DND-41 (cell line): Measurements from ENCODE around the gene PLBD1.

Experiments used
- ATAC-seq: fragments of 200-7000 bp; cut with Tn5 transposase; 3 replicates; pipeline ENCODE4 v1.9.1; 2021; ENCODE audit warnings: low read depth; ENCODE audit not compliant: insufficient read depth
- DNase-seq: peaks from one replicate; pipeline ENCODE4 v3.0.0-alpha.2; 2020
- H2AFZ ChIP-seq: 2 replicates; pipeline ENCODE4 v1.6.0; 2012; ENCODE audit warnings: low read depth, low read length
- H3K27ac ChIP-seq: 2 replicates; pipeline ENCODE4 v1.5.1; 2012; ENCODE audit warnings: low read length, inconsistent platforms
- H3K27me3 ChIP-seq: fragments of 200-600 bp; sonication (generic); 2 replicates; pipeline ENCODE4 v1.6.0; 2012; ENCODE audit warnings: low read length, mild to moderate bottlenecking, inconsistent platforms; ENCODE audit not compliant: insufficient read depth, poor library complexity
- H3K36me3 ChIP-seq: 2 replicates; pipeline ENCODE4 v1.5.1; 2012; ENCODE audit warnings: low read length, inconsistent platforms; ENCODE audit not compliant: insufficient read depth
- H3K4me1 ChIP-seq: 2 replicates; pipeline ENCODE4 v1.5.1; 2012; ENCODE audit warnings: mild to moderate bottlenecking, low read length; ENCODE audit not compliant: insufficient read depth
- H3K4me2 ChIP-seq: 2 replicates; pipeline ENCODE4 v1.6.0; 2012; ENCODE audit warnings: mild to moderate bottlenecking, moderate library complexity, low read length, inconsistent platforms; ENCODE audit not compliant: insufficient read depth
- H3K4me3 ChIP-seq, 2 experiments: fragments of 200-600 bp in 1 of 2; shearing (Covaris generic) in 1 of 2; 2 replicates each; pipeline ENCODE4 v1.5.1; 2012 to 2016; ENCODE audit warnings: inconsistent platforms in 2 of 2, low read length in 2 of 2, mild to moderate bottlenecking in 2 of 2, low read depth in 1 of 2, moderate library complexity in 1 of 2
- H3K79me2 ChIP-seq: 2 replicates; pipeline ENCODE4 v1.6.0; 2012; ENCODE audit warnings: low read length, inconsistent platforms; ENCODE audit not compliant: insufficient read depth
- H3K9ac ChIP-seq: 2 replicates; pipeline ENCODE4 v1.6.0; 2012; ENCODE audit warnings: low read depth, mild to moderate bottlenecking, inconsistent platforms, low read length, moderate library complexity
- H3K9me3 ChIP-seq: 2 replicates; pipeline ENCODE4 v1.5.1; 2012; ENCODE audit warnings: low read length, moderate library complexity, mild to moderate bottlenecking, inconsistent platforms; ENCODE audit not compliant: insufficient read depth, severe bottlenecking
- H4K20me1 ChIP-seq: 2 replicates; pipeline ENCODE4 v1.6.0; 2012; ENCODE audit warnings: low read length; ENCODE audit not compliant: insufficient read depth
- EZH2 ChIP-seq: IDR thresholded peaks from 3 replicates; pipeline ENCODE4 v1.6.1; 2012; ENCODE audit warnings: borderline replicate concordance, low read depth, mild to moderate bottlenecking, moderate library complexity, low read length, inconsistent platforms; ENCODE audit not compliant: severe bottlenecking
- TF ChIP-seq, protein P1 (sequence below): IDR thresholded peaks from 2 replicates; pipeline ENCODE4 v1.5.1; 2012; ENCODE audit warnings: borderline replicate concordance, low read length, moderate library complexity, mild to moderate bottlenecking; ENCODE audit not compliant: poor library complexity, severe bottlenecking; ENCODE audit errors: extremely low read depth

Gene PLBD1

DNA sequence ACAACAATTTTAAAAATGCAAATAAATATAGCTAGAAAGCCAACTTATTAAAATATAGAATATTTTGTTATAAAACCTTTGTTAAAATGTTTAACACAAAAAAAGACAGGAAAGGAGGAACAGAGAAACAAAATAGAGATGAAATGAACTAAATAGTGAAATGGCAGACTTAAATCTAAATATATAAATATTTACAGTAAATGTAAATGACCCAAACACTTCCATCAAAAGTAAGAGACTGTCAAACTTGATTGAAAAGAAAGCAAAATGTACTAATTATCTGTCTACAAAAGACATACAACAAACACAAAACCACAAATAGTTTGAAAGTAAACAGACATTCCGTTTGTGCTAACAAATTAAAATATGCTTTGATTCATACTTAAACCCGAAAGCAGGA, 41.7 kb downstream of the PLBD1 start:
- H3K4me1 ChIP-seq: no peaks in the 10 kb centered on the region
- H3K79me2 ChIP-seq: no peaks in the 10 kb centered on the region
- H2AFZ ChIP-seq: no peak overlapping the region
- no peak overlapping the region for H3K9ac ChIP-seq
- no peaks in the 10 kb centered on the region for H4K20me1 ChIP-seq
- DNase-seq: no peak
- H3K4me2 ChIP-seq: no peak overlapping the region
- no peaks in the 10 kb centered on the region for H3K27me3 ChIP-seq
- H3K36me3 ChIP-seq: no peaks in the 10 kb centered on the region
- peaks cover 5% of the 10 kb centered on the region for H3K9me3 ChIP-seq
- TF ChIP-seq, protein P1, sequence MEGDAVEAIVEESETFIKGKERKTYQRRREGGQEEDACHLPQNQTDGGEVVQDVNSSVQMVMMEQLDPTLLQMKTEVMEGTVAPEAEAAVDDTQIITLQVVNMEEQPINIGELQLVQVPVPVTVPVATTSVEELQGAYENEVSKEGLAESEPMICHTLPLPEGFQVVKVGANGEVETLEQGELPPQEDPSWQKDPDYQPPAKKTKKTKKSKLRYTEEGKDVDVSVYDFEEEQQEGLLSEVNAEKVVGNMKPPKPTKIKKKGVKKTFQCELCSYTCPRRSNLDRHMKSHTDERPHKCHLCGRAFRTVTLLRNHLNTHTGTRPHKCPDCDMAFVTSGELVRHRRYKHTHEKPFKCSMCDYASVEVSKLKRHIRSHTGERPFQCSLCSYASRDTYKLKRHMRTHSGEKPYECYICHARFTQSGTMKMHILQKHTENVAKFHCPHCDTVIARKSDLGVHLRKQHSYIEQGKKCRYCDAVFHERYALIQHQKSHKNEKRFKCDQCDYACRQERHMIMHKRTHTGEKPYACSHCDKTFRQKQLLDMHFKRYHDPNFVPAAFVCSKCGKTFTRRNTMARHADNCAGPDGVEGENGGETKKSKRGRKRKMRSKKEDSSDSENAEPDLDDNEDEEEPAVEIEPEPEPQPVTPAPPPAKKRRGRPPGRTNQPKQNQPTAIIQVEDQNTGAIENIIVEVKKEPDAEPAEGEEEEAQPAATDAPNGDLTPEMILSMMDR: no peak
- no peak for TF ChIP-seq EZH2
- no peak overlapping the region for H3K27ac ChIP-seq
- H3K4me3 ChIP-seq: no peak overlapping the region
- ATAC-seq: no peak

GRCh38 chr12:14521822-14522221, 45.9 kb downstream of the PLBD1 start:
- H3K36me3 ChIP-seq: no peaks in the 10 kb centered on the region
- TF ChIP-seq, protein P1: no peak
- H4K20me1 ChIP-seq: no peaks in the 10 kb centered on the region
- H2AFZ ChIP-seq: no peak overlapping the region
- ATAC-seq (no peak), DNase-seq (no peak)
- H3K79me2 ChIP-seq: no peaks in the 10 kb centered on the region
- H3K4me3 ChIP-seq: no peak overlapping the region
- H3K27me3 ChIP-seq: no peaks in the 10 kb centered on the region
- no peak overlapping the region for H3K9ac ChIP-seq
- H3K4me2 ChIP-seq: no peak overlapping the region
- H3K27ac ChIP-seq: no peak overlapping the region
- H3K9me3 ChIP-seq: peaks cover 5% of the 10 kb centered on the region
- no peaks in the 10 kb centered on the region for H3K4me1 ChIP-seq

- H3K27ac ChIP-seq: no peak overlapping the region
- no peaks in the 10 kb centered on the region for H3K36me3 ChIP-seq
- no peaks in the 10 kb centered on the region for H3K9me3 ChIP-seq
- H3K4me1 ChIP-seq: no peaks in the 10 kb centered on the region
- H3K4me3 ChIP-seq: no peak overlapping the region
- H3K4me2 ChIP-seq: no peak overlapping the region
- no peak overlapping the region for H3K9ac ChIP-seq
- H2AFZ ChIP-seq: no peak overlapping the region
- DNase-seq (no peak), ATAC-seq (no peak)
- peaks cover 3% of the 10 kb centered on the region for H3K27me3 ChIP-seq
- H3K79me2 ChIP-seq: no peaks in the 10 kb centered on the region
- TF ChIP-seq EZH2: no peak
- TF ChIP-seq, protein P1: no peak
- H4K20me1 ChIP-seq: no peaks in the 10 kb centered on the region
Measured at GRCh38 chr12:14514946-14515345, 52.7 kb downstream of the PLBD1 start.

DNA sequence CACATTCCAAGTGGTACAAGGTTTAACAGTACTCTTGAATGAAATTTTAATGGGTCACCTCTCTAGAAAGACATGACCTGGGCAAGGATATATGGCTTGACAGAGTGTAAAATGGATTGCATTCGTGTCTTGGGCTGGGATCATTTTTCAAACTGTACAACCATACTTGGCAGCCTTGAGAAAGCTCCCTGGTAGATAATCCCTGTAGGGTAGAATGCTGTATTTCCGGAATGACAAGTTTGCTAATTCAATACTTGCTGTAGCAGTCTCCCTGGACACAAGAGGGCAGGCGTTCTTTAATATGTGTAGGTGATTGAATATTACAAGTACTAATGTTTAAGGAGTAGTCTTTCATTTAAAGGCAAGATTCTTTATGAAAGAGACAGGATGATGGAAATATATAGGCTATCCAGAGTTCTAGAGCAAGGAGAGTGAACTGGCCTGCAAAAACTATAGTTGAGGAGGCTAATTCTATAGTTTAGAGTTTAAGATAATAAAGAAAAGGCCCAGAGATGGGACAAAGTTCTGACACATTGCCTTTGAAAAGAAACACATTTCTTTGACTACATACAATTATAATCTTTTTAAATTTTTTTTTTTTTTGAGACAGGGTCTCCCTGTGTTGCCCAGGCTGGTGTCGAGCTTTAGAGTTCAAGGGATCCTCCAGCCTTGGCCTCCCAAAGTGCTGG, 53.4 kb downstream of the PLBD1 start:
- ATAC-seq: no peak

More for the DNA sequence above, 53.4 kb downstream of the PLBD1 start:
- peaks cover 3% of the 10 kb centered on the region for H3K27me3 ChIP-seq
- H3K79me2 ChIP-seq: no peaks in the 10 kb centered on the region
- no peak overlapping the region for H3K9ac ChIP-seq
- H4K20me1 ChIP-seq: no peaks in the 10 kb centered on the region
- no peak overlapping the region for H3K27ac ChIP-seq
- no peak for DNase-seq
- no peaks in the 10 kb centered on the region for H3K36me3 ChIP-seq
- no peak overlapping the region for H3K4me2 ChIP-seq
- no peaks in the 10 kb centered on the region for H3K4me1 ChIP-seq
- no peaks in the 10 kb centered on the region for H3K9me3 ChIP-seq
- H3K4me3 ChIP-seq: no peak overlapping the region
- TF ChIP-seq, protein P1: peak; percentile 15
- no peak for TF ChIP-seq EZH2
- H2AFZ ChIP-seq: no peak overlapping the region
